ENCODE results near the gene DIO3.

DNA sequence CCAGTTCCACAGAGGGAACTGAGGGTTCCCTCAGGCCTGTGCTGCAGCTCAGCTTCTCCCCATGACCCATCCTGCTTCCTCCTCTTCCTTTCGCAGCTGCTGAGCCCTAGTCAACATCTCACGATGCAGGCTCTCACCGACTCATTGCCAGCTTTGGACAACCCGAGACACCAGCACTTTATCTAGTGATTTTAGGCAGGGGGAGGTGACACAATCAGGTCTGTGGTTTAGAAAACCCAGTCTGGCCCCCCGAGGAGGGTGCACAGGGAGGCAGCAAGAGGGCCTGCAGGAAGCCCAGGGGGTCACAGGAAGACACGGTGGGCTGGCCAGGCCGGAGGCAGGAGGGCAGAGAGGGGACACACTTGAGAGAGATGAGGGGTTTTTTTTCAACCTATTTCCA is 35.4 kb downstream of the DIO3 start:
- TF ChIP-seq, protein P1, sequence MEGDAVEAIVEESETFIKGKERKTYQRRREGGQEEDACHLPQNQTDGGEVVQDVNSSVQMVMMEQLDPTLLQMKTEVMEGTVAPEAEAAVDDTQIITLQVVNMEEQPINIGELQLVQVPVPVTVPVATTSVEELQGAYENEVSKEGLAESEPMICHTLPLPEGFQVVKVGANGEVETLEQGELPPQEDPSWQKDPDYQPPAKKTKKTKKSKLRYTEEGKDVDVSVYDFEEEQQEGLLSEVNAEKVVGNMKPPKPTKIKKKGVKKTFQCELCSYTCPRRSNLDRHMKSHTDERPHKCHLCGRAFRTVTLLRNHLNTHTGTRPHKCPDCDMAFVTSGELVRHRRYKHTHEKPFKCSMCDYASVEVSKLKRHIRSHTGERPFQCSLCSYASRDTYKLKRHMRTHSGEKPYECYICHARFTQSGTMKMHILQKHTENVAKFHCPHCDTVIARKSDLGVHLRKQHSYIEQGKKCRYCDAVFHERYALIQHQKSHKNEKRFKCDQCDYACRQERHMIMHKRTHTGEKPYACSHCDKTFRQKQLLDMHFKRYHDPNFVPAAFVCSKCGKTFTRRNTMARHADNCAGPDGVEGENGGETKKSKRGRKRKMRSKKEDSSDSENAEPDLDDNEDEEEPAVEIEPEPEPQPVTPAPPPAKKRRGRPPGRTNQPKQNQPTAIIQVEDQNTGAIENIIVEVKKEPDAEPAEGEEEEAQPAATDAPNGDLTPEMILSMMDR (IDR thresholded peaks at IDR 0.05; ENCODE audit: poor library complexity), result no peak
- TF ChIP-seq EZH2 (IDR thresholded peaks at IDR 0.05; ENCODE audit: borderline replicate concordance), result no peak
